ENCODE results near the gene CLEC2L.

The CLEC2L gene

DNA sequence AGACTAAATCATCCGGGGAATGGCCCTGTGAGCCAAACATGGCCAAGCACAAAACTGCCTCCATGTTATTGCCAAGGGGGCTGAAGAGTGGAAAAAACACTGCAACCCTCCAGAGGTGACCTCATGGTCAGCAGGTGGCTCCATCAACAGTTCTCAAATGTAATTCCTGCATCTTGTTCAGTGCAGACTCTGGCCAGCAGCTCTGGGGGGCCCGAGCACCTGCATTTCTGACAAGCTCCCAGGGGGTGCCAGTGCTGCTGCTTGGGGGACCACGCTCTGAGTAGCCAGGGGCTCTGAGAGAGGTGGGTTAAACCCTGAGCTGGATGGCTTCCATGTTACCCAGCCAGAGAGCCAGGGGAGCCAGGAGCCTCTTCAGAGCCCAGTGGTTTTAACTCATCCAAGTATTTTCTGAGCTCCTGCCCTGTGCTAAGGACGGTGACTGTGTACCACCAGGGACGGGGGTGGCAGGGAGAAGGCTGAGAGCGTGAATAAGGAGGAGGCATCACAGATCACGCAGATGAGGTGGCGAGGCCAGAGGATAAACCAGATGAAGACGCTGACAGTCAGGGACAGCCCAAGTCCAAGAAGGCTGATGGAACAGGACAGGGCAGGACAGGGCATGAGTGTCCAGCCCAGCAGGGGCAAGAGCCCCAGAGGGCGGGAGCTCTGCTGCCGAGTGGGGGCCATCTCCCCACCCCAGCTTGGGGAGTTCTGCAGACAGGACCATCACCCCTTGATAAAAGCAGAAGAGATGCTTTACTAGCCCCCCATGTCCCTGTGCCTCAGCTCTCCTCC is 52.9 kb downstream of the CLEC2L start:
- no peak for DNase-seq

DNA sequence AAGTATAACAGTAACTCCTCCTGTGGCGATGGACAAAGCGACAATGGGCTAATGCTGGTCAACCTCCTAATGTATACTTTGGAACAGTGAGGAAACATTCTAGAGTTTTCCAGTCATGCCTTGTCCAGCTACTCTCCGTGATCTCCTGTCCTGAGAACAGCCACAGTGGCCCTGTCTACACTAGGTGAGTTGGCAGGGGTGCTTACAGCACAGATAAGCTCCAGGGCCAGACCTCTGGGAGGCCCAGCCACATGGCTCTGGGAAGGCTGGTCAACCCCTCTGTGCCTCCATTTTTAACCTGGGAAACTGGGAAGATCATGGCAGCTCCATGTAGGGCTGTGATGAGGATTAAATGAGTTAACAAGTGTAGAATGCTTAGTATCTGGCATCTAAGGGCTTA is 57.0 kb downstream of the CLEC2L start:
- no peak for DNase-seq

DNA sequence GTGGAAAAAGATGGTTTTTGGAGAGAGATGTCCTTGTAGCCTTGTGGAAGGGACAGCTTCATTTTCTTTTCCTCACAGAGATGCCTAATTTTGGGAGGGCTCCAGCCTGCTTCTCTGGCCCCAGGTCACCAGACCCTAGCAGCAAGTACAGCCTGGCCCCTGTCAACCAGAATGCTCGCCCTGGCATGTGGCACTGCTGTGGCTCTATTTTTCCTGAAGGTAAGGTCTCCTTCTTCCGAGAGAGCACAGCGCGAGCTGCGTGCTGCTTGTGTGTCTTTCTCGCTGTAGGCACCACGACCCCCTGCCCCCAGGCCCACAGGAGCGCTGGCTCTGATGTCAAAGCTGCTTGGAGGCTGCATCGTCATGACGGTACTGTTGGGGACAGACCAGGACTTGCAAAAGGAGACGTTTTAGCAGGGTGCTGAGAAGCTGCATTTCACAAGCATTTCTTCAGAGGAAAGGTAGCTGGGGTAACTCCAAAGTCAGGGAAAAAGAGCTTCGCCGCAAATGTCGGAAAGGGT is 58.7 kb downstream of the CLEC2L start:
- no peak for DNase-seq

DNA sequence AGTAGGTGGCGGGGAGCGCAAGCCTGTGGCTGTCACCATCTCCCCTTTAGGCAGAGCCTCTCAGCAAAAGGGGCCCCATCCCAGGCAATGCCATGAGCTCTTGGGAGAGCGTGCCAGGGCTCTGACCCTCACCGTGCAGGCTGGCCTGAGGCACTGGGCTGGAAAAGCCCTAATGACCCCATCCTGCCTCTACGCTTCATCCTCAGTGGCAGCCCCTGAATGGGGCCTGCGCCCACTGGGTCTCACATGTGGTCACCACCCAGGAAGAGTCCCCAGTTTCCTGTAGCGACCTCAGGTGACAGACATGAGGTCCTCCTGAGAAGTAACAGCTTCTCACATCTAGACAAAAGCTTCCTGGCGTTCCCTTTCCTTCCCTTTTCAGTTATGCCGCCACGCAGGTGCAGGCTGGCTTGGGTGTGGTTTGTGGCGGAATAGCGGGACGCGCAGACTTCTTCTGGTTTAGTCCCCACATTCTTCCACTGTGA is 59.2 kb downstream of the CLEC2L start:
- no peak for DNase-seq

DNA sequence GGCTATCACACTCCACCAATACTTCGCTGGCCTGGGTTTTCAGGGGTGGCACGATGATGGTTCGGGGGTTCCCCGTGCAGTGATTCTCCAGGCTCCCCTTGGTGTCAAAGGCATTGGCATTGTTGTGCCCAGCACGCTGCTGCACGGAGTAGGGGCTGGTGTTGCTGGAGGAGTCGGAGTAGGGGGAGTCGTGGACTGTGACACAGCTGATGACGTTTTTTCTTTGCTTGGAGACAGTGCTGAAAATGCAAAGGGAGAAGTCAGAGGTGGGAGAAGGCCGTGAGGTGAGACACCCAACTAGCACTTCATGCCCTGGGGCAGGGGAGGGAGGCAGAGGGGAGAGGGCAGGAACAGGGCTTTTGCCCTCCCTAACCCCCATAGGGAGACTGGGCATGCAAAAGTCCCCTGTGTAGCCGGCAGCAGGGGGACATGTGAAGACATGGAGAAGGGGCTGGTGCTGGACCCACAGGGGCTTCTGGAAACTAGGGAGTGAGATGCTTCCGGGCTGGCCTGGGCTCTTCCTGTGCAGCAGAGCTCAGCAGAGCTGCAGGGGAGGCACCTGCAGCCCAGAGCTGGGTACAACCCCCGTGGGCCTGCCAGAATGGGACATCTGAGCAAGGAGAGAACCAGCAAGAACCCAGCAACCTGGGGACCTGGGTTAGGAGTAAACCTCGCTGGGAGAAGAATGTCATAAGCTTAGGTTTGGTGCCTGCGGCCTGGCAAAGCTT is 60.5 kb downstream of the CLEC2L start:
- DNase-seq, result no peak

DNA sequence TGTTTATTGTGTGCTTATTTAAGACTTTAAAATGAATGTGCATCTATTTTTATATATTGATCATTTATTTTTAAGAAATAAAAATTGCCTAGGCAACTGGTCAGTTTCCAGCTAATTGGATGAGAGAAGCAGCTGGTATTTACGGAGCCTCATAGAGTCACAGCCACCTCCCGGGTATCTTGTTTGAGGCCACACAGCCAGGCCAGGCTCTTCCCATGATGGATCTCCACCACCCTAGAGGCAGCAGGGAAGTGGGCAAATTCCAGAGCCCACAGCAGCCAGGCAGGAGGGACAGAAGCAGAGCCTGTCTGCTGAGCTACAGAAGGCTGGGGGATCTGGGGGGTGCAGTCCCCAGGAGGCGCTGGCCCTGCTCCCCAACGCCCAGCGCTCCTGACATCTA is 61.6 kb downstream of the CLEC2L start:
- no peak for DNase-seq

DNA sequence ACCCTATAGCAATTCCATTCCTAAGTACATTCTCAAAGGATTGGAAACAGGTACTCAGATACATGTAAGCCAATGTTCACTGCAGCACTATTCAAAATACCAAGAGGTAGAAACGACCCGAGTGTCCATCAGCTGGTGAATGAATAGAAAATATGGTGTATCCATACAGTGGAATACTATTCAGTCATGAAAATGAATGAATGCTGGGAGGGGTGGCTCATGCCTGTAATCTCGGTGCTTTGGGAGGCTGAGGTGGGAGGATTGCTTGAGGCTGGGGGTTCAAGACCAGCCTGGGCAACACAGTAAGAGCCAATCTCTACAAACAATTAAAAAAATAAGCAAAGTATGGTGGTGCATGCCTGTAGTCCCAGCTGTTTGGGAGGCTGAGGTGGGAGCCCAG is 62.8 kb downstream of the CLEC2L start:
- no peak for DNase-seq

DNA sequence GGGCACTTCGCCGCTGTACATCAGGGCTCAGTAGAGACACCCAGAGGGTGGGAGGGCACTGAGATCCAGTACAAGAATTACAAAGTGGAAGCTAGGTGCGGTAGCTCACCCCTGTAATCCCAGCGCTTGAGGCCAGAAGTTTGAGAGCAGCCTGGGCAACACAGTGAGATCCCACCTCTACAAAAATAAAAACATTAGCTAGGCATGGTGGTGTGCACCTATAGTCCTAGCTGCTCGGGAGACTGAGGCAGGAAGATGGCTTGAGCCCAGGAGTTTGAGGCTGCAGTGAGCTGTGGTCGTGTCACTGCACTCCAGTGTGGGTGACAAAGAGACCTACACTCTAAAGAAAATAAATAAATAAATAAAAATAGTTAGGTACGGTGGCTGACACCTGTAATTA is 64.0 kb downstream of the CLEC2L start:
- DNase-seq, result no peak

DNA sequence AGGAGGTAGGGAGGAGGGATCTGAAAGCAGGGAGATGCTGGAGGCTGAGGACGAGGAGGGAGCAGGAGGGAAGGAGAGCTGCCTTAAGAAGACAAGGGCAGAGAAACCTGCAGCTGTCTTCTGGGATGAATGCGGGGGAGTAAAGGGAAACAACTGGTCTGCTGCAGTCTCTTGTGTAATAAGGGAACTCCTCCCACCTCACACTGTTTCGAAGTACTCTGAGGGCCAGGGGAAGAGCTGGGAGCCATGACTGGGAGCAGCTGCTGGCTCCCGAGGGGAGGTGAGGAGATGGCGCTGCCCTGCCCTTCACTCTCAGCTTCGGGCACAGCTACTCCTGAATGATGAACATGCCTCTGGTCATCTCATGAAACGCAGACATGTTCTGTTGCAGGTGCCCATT is 65.1 kb downstream of the CLEC2L start:
- no peak for DNase-seq

DNA sequence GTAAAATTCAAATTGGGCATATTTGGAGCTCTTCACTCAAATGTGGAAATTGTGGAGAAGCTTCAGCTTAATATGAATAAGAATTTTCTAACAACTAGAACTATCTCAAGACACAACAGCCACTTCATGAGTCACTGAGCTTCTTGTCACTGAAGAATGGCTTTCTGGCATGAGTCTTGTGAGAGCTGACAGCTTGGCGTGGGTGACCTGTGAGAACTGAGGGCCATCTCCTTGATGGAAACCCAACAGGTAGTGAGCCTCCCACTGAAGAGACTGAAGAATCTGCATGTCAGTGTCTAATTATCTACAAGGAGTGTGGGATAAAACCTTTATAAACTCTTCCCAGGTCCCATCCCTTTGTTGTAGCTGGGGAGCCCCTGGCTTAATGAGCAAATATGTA is 66.0 kb downstream of the CLEC2L start:
- no peak for DNase-seq

DNA sequence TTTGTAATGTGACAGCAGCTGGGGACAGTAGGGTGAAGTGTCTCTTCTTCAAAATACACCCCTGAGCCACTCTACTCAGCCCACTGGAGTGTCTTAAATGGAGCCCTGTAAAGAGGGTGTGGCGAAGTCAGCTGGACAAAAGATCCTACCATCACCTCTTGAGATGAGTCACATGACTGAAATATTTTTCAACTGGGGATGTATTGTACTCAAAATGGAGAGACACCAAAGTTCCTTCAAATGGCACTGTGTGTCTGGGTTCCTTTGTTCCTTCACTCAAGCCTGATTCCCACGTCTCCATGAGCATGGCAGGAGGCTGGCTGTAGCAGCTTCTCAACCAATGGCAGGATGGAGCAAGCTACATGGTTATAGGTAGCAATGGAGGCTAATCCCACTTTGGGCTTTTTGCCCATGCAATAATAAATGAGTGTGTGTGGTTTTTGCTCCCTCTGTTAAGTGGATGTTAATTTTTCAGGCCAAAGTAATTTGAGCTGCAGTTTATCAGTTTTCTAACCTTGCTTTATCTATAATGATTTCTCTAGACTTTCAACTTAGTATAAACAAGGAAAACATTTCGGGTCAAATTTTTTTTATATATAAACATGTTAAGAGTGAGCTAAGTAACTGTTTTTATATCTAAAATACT is 68.2 kb downstream of the CLEC2L start:
- no peak for DNase-seq

DNA sequence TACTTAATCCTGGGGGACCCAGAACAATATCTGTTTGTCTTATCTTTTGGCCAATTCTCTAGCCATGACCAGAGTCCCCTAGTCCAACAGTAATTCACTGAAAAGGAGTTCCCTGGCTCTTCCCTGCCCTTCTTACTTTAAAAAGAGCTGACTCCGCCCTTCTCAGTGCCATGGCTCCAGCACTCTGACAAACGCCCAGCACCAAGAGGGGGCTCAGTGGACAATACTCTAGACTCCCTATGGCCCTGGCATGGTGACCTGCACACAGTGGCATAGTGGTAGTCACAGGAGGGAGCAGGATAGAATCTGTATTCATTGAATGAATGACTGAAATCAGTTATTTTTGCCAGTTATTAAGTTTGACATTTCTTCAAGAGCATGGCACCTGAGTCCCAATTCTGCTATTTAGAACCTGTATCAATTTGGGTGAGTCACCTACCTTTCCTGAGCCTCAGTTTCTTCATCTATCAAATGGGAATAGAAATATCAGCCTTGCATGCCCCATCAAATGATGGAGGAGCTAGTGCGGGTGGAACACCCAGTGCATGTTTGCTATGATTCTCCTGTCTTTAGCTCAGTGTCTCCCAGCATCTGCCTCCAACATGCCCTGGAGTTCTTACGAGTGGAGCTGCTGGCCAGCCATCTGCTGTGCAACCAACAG is 69.4 kb downstream of the CLEC2L start:
- no peak for DNase-seq

DNA sequence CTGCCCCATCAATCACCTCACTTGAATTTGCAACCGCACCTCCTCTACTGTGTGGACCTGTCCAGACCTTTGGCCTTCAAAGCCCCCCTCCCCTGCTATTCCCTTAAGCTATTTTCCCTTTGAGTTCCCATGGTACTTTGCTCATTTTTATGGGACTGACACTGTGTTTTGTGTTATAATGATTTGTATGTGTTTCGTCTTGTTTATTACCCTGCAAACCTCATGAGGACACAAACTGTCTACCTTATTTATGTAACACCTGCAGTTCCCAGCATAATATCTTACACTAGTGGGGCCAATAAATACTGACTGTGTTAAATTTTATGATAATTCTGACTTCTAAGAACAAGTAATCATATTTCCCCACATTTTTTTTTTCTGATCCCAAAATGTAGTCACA is 70.6 kb downstream of the CLEC2L start:
- DNase-seq, result no peak
